Measurements from ENCODE around the gene EPHB1. TPM values are rescaled to one million over a fixed set of nuclear protein-coding genes. Genes with fewer than 3 reads are reported as not detected.

The EPHB1 gene
- total RNA-seq, 1 experiment from 2014 or later, result 2.8 TPM

- no peak overlapping the region for H2AK5ac ChIP-seq (ENCODE audit: insufficient read length, low read length)
- no peaks in the 10 kb centered on the region for H3K4me1 ChIP-seq (ENCODE audit: insufficient read depth, low read length)
- no peak overlapping the region for H3K18ac ChIP-seq (ENCODE audit: insufficient read length, low read depth, low read length)
- H3K23me2 ChIP-seq (ENCODE audit: insufficient read length, low read depth, low read length, poor library complexity, severe bottlenecking), result no peaks in the 10 kb centered on the region
- H2BK12ac ChIP-seq (ENCODE audit: insufficient read length, low read depth, low read length), result no peak overlapping the region
- no peaks in the 10 kb centered on the region for H3K79me1 ChIP-seq (ENCODE audit: insufficient read depth, low read depth, low read length, poor library complexity, severe bottlenecking)
- no peak overlapping the region for H3K27ac ChIP-seq (ENCODE audit: insufficient read length, low read depth, low read length)
- no peak overlapping the region for H4K8ac ChIP-seq (replicated peaks; ENCODE audit: insufficient read length, low read depth, low read length)
- Mint-ChIP-seq H3K9me3 (no peaks in the 10 kb centered on the region), H3K36me3 (ENCODE audit: insufficient read depth in 1 of 3, low read depth in 3 of 3) (no peaks in the 10 kb centered on the region), H3K27me3 (ENCODE audit: low read depth) (peaks cover 7% of the 10 kb centered on the region), H3K4me1 (peaks cover 0 to 20% of the 10 kb centered on the region in 2 experiments; a peak in 2 of 4 replicates), H3K4me3 (no peak overlapping the region), H3K27ac (no peak overlapping the region)
- no peak overlapping the region for H3K56ac ChIP-seq (ENCODE audit: insufficient read length, low read depth, low read length)
- no peak overlapping the region for H3T11ph ChIP-seq (ENCODE audit: low read length)
- no peak overlapping the region for H3K23ac ChIP-seq (ENCODE audit: insufficient read length, low read depth, low read length)
- no peaks in the 10 kb centered on the region for H3K79me2 ChIP-seq (ENCODE audit: insufficient read depth, low read length)
- no peak overlapping the region for H3K4me2 ChIP-seq (ENCODE audit: insufficient read depth, insufficient read length, low read length)
- no peak overlapping the region for H4K91ac ChIP-seq (ENCODE audit: insufficient read length, low read depth, low read length)
- no peak overlapping the region for H2BK20ac ChIP-seq (ENCODE audit: low read depth, low read length, poor library complexity, severe bottlenecking)
- H3K27me3 ChIP-seq (ENCODE audit: insufficient read depth, low read length), result no peaks in the 10 kb centered on the region
- DNase-seq, result no peak
- H2BK5ac ChIP-seq (ENCODE audit: insufficient read length, low read length), result no peak overlapping the region
- no peaks in the 10 kb centered on the region for H4K20me1 ChIP-seq (ENCODE audit: control insufficient read depth, insufficient read depth, insufficient read length)
- no peak for TF ChIP-seq CTCF (conservative IDR thresholded peaks at IDR 0.05)
- H4K5ac ChIP-seq (ENCODE audit: insufficient read length, low read depth, low read length), result no peak overlapping the region
- H2AFZ ChIP-seq (ENCODE audit: low read length), result no peak overlapping the region
- H2BK120ac ChIP-seq (ENCODE audit: low read depth, low read length, poor library complexity, severe bottlenecking), result no peak overlapping the region
- H3K14ac ChIP-seq (ENCODE audit: insufficient read depth, low read length), result no peak overlapping the region
- no peaks in the 10 kb centered on the region for H3K9me3 ChIP-seq (ENCODE audit: control insufficient read depth, low read depth, low read length)
- no peak overlapping the region for H2BK15ac ChIP-seq (ENCODE audit: low read depth, low read length)
- no peak overlapping the region for H3K9ac ChIP-seq (ENCODE audit: extremely low read depth, insufficient read length, low read length)
- no peak overlapping the region for H3K4ac ChIP-seq (ENCODE audit: low read depth, low read length)
Observed at GRCh38 chr3:134959516-134959915, 164.5 kb downstream of the EPHB1 start.

Data from H9 (cell line).